ENCODE results near the gene JUP.

- TF ChIP-seq ELF4 (IDR thresholded peaks at IDR 0.05) (no peak), SP1 (IDR thresholded peaks at IDR 0.05) (no peak), LEF1 (IDR thresholded peaks at IDR 0.05; ENCODE audit: borderline replicate concordance) (no peak), HDGF (IDR thresholded peaks at IDR 0.05; ENCODE audit: borderline replicate concordance) (no peak; the same call in 1 of the 2 replicates), ZNF384 (IDR thresholded peaks at IDR 0.05) (no peak), BHLHE40 (IDR thresholded peaks at IDR 0.05; ENCODE audit: borderline replicate concordance) (no peak)
Observed at GRCh38 chr17:41738077-41738800, 48.3 kb downstream of the JUP start.
